HG03575 (cell line): ENCODE data around the gene C2orf81.
A peak's percentile ranks its signal among the peaks of the same experiment; 100 is the strongest.
"Not testable (repeated sequence)": the region's sequence is repeated elsewhere in the genome, so short reads cannot be mapped to it uniquely, and the experiment has no call there.

ENCODE experiments used
- ATAC-seq: cut with Tn5 transposase; IDR thresholded peaks from one replicate; pipeline ENCODE4 v1.9.1; 2021; ENCODE audit not compliant: unreplicated experiment, insufficient number of reproducible peaks, low FRiP score; ENCODE audit errors: extremely low read depth

Gene C2orf81

DNA sequence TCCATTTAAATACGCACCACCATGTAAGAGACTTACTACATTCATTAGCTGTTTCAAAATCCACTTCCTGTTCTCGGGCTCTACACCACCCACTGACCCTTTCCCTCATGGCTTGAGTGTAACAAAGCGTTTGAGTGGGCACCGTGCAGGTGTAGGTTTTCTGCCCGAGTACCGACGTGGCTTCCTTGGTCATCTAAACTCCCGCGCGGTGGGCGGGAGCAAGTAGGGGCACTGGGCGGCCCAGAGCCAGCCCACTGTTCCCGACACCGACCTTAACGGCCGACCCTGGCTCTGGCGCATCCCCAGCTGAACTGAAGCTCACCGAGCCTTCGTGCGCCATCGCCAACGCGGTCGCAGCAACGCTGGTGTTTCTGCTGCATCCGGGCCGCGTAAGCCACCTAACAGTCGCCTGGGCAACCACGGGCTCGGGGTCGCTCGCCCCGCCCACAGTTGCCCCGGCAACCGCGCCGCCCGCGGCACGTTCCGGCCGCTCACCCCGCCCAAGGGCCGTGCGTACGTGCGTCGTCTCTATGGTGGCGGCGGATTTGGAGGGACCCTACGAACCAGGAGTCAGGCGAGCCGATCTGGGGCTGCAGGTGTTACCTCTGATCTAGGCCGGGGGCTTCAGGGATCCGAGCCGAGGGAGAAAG, at the start of gene C2orf81, which contains the start of gene WDR54:
TSS of gene C2orf81 (minus strand) at position 399 of the 650 bp plus-strand sequence. CDS start at position 340, 59 bp downstream.
TSS of gene WDR54 (plus strand) at position 510 of the 650 bp plus-strand sequence. CDS start 424 bp downstream, outside the sequence.
- peak; percentile 47 for ATAC-seq

GRCh38 chr2:74470742-74471141, 49.3 kb upstream of the C2orf81 start:
- not testable (repeated sequence) for ATAC-seq

DNA sequence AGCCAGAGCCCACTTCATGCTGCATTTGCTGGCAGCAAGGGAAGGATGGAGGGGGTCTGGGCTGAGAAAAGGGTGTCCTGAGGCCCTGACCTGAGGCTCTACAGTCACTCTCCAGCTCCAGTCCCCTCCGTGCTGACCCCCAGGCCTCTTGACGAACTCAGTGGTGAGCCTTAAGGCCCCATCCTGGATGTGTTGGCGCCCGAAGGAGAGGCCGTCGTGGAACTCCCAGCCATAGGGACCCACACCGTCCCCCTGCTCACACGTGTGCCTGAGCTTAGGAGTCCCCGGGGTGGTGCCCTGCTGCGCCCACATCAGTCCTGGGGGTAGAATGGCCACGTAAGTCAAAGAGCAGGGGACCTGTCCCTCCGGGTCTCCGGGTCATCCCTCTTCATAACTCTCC, 43.0 kb upstream of the C2orf81 start:
- ATAC-seq = no peak

DNA sequence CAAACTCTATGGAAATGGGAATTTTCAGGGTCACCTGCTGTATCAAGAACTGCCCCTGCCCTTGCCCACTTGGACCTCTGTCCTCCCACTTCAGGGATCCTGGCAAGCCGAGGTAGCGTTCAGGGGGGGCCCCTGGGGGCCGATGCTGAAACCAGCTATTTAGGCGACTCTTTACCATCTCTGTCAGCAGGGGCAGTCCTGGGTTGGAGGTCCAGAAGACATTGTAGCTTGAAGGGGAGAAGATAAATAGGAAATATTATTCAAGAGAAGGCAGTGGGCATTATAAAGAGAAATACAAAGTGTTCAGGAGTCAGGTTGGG, 41.3 kb upstream of the C2orf81 start:
- no peak for ATAC-seq

DNA sequence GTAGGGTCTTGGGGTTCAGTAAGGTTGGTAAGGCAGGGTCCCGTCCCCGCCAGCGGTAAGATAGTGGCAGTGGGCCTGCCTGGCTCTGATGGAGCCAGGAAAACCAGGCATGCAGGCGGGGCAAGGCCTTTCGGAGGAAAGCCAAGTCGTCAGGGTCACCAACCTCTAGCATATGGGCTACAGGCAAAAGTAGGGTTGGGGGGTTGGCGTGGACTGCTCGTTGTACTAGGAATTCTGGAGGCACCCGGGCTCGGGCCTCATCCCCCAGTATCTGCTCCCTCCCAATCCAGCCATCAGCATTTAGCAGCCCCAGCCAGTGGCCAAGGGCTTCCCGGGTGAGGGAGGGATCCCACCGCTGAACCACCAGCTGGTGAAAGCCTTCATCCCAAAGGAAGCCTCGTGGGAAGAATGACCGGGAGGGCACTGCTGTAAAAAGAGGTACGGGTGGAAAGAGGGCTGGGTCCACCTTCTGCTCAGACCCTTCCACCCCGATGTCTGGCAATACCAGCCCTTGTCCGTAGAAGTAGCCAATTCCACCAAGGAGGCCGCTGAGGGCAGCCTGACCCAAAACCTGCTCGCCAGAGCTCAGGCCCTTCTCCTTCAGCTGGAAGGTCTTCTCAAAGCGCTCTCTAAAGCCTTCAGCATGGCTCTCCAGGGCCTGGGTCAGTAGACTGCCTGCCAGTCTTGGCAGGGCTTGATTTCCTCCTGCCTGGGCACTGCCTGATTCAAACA, 40.8 kb upstream of the C2orf81 start:
- no peak for ATAC-seq

- no peak for ATAC-seq
Measured at GRCh38 chr2:74461187-74462053, 40.0 kb upstream of the C2orf81 start.

DNA sequence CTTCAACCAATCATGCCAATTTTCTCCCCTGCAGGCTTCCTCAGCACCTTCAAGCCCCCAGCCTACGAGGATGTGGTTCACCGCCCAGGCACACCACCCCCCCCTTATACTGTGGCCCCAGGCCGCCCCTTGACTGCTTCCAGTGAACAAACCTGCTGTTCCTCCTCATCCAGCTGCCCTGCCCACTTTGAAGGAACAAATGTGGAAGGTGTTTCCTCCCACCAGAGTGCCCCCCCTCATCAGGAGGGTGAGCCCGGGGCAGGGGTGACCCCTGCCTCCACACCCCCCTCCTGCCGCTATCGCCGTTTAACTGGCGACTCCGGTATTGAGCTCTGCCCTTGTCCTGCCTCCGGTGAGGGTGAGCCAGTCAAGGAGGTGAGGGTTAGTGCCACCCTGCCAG, 38.8 kb upstream of the C2orf81 start:
- not testable (repeated sequence) for ATAC-seq

DNA sequence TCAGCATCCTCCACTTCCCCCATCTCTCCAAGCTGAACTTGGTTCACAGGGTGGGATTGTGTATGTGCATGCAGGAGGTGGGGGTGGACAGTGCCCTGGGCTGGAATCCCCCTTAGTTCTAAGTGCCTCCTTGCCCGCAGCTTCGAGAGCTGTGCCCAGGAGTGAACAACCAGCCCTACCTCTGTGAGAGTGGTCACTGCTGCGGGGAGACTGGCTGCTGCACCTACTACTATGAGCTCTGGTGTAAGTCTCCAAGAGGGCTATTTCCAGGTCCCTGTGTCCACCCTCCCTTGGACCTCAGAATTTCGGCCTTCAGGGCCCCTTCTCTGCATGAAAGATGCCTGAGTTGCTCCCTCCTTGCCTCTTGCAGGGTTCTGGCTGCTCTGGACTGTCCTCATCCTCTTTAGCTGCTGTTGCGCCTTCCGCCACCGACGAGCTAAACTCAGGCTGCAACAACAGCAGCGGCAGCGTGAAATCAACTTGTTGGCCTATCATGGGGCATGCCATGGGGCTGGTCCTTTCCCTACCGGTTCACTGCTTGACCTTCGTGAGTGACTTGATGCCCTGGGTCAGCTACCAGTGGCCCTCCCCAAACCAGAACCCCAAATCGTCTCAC, 38.2 kb upstream of the C2orf81 start:
- not testable (repeated sequence) for ATAC-seq

DNA sequence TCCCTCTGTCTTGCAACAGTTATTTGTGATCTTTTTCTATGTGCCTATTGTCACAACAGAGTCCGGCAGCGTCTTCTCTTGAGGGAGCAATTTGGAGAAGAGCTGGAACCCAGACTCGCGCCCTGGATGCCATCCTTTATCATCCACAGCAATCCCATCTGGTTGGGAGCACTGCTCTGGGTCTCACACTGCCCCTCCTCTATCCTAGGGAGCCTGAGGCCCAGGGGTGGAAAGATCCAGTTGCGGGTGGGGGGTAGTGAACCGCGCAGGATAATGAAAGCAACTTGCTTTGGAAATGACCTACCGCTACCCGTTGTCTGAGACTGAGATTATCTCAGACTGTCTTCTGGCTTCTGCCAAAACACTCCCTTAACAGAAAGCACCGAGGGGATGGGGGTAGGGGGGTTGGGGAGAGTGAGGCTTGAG, 37.5 kb upstream of the C2orf81 start:
- no peak for ATAC-seq

DNA sequence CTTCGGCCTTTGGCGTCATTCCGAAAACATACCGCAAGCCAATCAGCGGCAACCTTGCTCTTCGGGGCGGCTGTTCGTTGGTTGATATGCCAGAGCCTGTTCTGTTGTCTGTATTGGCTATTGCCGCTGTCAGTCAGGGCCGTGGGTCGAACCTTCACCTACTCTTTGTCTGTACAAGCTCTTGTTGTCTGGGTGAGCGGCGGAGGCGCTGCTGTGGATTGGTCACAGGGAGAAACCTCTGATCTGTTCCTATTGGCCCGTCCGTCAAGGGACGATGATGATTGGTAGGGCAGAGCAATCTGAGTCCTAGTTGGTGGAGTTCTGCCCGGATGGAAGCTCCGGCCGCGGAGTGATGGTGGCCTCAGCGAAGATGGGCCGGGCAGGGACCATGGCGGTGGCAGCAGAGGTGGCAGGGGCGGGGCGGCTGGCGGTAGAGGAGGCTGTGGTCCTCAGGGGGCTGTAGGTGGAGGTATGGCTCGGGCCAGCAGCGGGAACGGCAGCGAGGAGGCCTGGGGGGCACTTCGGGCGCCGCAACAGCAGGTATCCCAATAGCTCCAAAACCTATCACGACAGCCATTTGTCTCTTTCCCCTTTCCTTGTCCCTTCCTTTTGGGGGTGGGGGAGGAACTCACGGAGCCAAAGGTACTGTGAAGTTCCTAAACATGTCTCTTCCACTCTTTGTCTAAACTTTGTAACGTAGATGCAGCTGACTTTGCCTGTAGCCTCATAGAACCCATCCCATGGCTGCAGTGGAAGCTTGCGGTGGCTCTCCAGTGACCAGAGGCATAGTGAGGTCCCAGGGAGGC, 36.9 kb upstream of the C2orf81 start, which contains the start of gene WBP1:
TSS of gene WBP1 (plus strand) at position 307 of the 806 bp plus-strand sequence. CDS start at position 472, 165 bp downstream.
- peak; percentile 71 for ATAC-seq

GRCh38 chr2:74457549-74458131, 36.2 kb upstream of the C2orf81 start:
- peak; percentile 1 for ATAC-seq

- ATAC-seq = no peak
Measured at GRCh38 chr2:74457129-74457548, 35.7 kb upstream of the C2orf81 start.

DNA sequence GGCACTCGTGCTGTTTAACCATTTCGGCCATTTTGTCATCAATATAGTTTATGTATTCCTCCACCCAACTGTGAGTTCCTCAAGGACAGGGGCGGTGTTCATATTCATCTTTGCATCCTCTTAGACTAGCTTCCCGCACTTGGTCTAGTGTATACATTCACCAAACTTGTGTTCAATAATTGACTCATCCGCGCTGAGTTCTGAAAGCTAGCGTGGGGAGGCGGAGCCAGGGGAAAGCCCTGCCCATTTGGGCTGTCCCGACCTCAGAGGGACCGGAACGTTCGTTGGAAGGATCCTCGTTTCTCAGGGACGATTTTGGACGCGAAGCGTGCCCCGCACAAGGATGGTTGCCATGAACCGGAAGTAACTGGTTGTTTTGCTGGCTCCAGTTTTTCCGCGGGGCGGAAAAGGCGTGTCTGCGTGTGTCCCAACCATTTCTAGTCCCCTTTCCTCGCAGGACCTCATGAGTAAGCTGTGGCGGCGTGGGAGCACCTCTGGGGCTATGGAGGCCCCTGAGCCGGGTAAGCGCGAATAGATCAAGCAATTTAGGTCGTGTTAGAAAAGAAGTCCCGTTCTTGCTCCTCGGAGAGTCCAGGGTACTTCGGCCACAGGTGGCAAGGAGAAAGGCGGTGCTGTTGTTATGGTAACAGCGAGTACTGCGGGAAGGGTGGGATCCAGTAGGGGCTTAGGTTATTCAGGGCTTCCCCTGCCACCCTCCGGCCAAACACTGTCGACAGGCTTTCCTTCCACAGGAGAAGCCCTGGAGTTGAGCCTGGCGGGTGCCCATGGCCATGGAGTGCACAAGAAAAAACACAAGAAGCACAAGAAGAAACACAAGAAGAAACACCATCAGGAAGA, 33.5 kb upstream of the C2orf81 start, which contains the start of gene INO80B:
TSS of gene INO80B (plus strand) at position 434 of the 858 bp plus-strand sequence. CDS start at position 464, 30 bp downstream.
- peak; percentile 38 for ATAC-seq

DNA sequence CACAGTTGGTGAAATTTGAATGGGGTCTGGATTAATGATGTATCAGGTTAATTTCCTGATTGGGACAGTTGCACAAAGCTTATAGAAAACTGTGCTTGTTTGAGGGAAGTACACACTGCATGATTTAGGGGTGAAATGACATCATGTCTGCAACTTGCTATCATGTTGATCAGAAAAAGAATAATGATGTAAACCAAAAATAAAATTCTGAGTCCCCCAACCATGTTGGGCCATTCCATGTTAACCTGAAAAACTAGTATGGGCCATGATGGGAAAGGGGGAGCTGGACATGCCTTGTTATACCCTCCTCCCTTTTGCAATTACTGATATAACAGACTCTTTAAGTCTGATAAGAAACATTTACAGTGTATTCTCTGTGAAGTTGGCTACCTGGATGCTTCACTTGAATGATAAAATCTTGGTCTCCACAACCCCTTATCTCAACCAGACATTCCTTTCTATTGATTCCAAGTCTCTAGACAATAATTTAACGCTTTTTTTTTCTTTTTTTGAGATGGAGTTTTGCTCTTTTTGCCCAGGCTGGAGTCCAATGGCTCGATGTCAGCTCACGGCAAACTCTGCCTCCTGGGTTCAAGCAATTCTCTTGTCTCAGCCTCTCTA, 29.3 kb upstream of the C2orf81 start:
- ATAC-seq = no peak

DNA sequence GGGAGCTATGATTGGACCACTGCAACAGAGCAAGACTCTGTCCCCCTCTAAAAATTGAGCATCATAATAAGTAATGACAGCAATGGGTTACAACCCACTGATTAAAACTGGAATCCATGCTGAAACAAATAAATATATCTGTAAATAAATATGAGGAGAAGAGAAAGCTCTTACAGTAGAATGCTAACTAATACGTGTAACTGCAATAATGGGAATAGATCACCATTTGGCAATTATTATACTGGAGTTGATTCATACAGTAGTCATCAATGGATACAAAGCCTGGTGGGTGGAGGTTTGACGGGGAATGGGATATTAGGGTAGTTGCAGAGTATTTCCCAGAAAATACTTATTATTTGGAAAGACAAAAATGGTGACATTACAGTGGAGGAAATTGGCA, 27.4 kb upstream of the C2orf81 start:
- ATAC-seq = no peak

- no peak for ATAC-seq
Measured at GRCh38 chr2:74447230-74447999, 26.0 kb upstream of the C2orf81 start.
